SK-N-SH (cell line): ENCODE results near the gene CERS1. TPM values are rescaled to one million over a fixed set of nuclear protein-coding genes. Genes with fewer than 3 reads are reported as not detected.

ENCODE experiments used
- CTCF ChIA-PET: fragments of 300-600, 350-600 bp; formaldehyde crosslinking; extraction: SDS; loops from one replicate; lab custom pipeline; 2021; lab: Yijun Ruan, JAX
- POLR2A ChIA-PET: fragments of 350-600 bp; sonication (Branson Sonifier 250); formaldehyde crosslinking; extraction: SDS; loops from one replicate; lab custom pipeline; 2020; ENCODE audit warnings: antibody characterized with exemption, inconsistent platforms; lab: Yijun Ruan, JAX
- DNase-seq: peaks from one replicate; pipeline ENCODE4 v3.0.0; 2012
- H2AFZ ChIP-seq: fragments of 200-600 bp; sonication (generic); 2 replicates; pipeline ENCODE4 v1.8.1; 2016; ENCODE audit warnings: antibody characterized with exemption, mild to moderate bottlenecking, low read depth
- H3F3A ChIP-seq: fragments of 200-600 bp; sonication (generic); replicated peaks from 2 replicates; pipeline ENCODE3; 2016; ENCODE audit warnings: antibody characterized with exemption, mild to moderate bottlenecking; ENCODE audit not compliant: insufficient read depth
- H3K27ac ChIP-seq, 2 experiments: fragments of 200-500 bp in 1 of 2; fragments of 200-600 bp in 1 of 2; sonication (Bioruptor generic) in 1 of 2; sonication (generic), shearing (Covaris generic) in 1 of 2; 2 replicates each; pipeline versions ENCODE4 v1.5.1 to v1.6.1; 2014 to 2016; ENCODE audit warnings: low read depth in 2 of 2, inconsistent platforms in 1 of 2, low read length in 1 of 2, mild to moderate bottlenecking in 1 of 2, mixed read lengths in 1 of 2
- H3K27me3 ChIP-seq: fragments of 200-600 bp; sonication (generic), shearing (Covaris generic); 2 replicates; pipeline ENCODE4 v1.6.1; 2016; ENCODE audit warnings: mixed run types; ENCODE audit not compliant: insufficient read depth
- H3K36me3 ChIP-seq, 2 experiments: fragments of 200-500 bp in 1 of 2; fragments of 200-600 bp in 1 of 2; sonication (Bioruptor generic) in 1 of 2; sonication (generic) in 1 of 2; replicated peaks in 1 of 2; 2 replicates each; pipeline versions ENCODE3 to v1.5.1; 2014 to 2016; ENCODE audit warnings: low read length in 1 of 2, mild to moderate bottlenecking in 1 of 2; ENCODE audit not compliant: insufficient read depth in 2 of 2, control insufficient read depth in 1 of 2
- H3K4me1 ChIP-seq, 2 experiments: fragments of 200-500 bp in 1 of 2; fragments of 200-600 bp in 1 of 2; sonication (Bioruptor generic) in 1 of 2; sonication (generic), shearing (Covaris generic) in 1 of 2; 2 replicates each; pipeline versions ENCODE4 v1.5.1 to v1.6.1; 2014 to 2016; ENCODE audit warnings: low read depth in 1 of 2, low read length in 1 of 2, mixed run types in 1 of 2; ENCODE audit not compliant: insufficient read depth in 2 of 2, control insufficient read depth in 1 of 2
- H3K4me2 ChIP-seq: fragments of 200-600 bp; sonication (generic), shearing (Covaris generic); 2 replicates; pipeline ENCODE4 v1.6.1; 2017; ENCODE audit warnings: mixed run types
- H3K4me3 ChIP-seq, 2 experiments: fragments of 200-500 bp in 1 of 2; fragments of 200-600 bp in 1 of 2; sonication (Bioruptor generic) in 1 of 2; sonication (generic), shearing (Covaris generic) in 1 of 2; 2 replicates each; pipeline versions ENCODE4 v1.5.1 to v1.8.1; 2014 to 2016; ENCODE audit warnings: low read depth in 2 of 2, inconsistent platforms in 1 of 2, low read length in 1 of 2, mild to moderate bottlenecking in 1 of 2, mixed read lengths in 1 of 2, moderate library complexity in 1 of 2
- H3K79me2 ChIP-seq: fragments of 200-600 bp; sonication (generic); 2 replicates; pipeline ENCODE4 v1.8.1; 2017; ENCODE audit warnings: mild to moderate bottlenecking; ENCODE audit not compliant: insufficient read depth
- H3K9ac ChIP-seq: fragments of 200-600 bp; sonication (generic); 2 replicates; pipeline ENCODE4 v1.6.1; 2017; ENCODE audit warnings: mixed run types
- H3K9me2 ChIP-seq: fragments of 200-600 bp; sonication (generic); 2 replicates; pipeline ENCODE4 v1.6.1; 2017; ENCODE audit warnings: mixed run types
- H3K9me3 ChIP-seq: fragments of 200-600 bp; sonication (generic); 2 replicates; pipeline ENCODE4 v1.6.1; 2017; ENCODE audit warnings: mixed run types, mild to moderate bottlenecking, moderate library complexity
- H4K20me1 ChIP-seq: fragments of 200-600 bp; sonication (generic); 2 replicates; pipeline ENCODE4 v1.6.1; 2017; ENCODE audit warnings: mild to moderate bottlenecking, mixed run types; ENCODE audit not compliant: insufficient read depth
- EZH2phosphoT487 ChIP-seq: fragments of 200-600 bp; sonication (generic); IDR thresholded peaks from 2 replicates; pipeline ENCODE4 v1.6.1; 2017; ENCODE audit warnings: low read depth, mixed run types, mild to moderate bottlenecking, antibody characterized with exemption, moderate library complexity, borderline replicate concordance
- FOXM1 ChIP-seq: IDR thresholded peaks from 2 replicates; pipeline ENCODE4 v1.4.0; 2012; ENCODE audit warnings: low read depth, mild to moderate bottlenecking
- MEF2A ChIP-seq: IDR thresholded peaks from 2 replicates; pipeline ENCODE4 v1.4.0; 2012; ENCODE audit warnings: low read depth, borderline replicate concordance
- SMC3 ChIP-seq: IDR thresholded peaks from 2 replicates; pipeline ENCODE4 v1.6.1; 2012; ENCODE audit warnings: low read depth, low read length, improper control_type of control experiment
- TAF1 ChIP-seq: IDR thresholded peaks from 2 replicates; pipeline ENCODE4 v1.6.1; 2012; ENCODE audit warnings: low read depth, mild to moderate bottlenecking, low read length, moderate library complexity, borderline replicate concordance
- TCF12 ChIP-seq: IDR thresholded peaks from 2 replicates; pipeline ENCODE4 v1.4.0; 2012
- YY1 ChIP-seq: IDR thresholded peaks from 2 replicates; pipeline ENCODE4 v1.4.0; 2012; ENCODE audit warnings: low read depth, mild to moderate bottlenecking
- WGBS: methylation state at CpG from one replicate; pipeline ENCODE4 v1.1.6; 2017; ENCODE audit warnings: low lambda C conversion rate; 5-methylcytosine and 5-hydroxymethylcytosine counted together
- polyA plus RNA-seq, 3 experiments: library from polyadenylated mRNA; depleted of rRNA; stranded (reverse); fragments of >200 nt; gene quantifications; 2 replicates each; pipeline ENCODE4 v1.2.3, GENCODE V29; 2012
- TF ChIP-seq, protein P1 (sequence below): IDR thresholded peaks from 2 replicates; pipeline ENCODE4 v1.4.0; 2012; ENCODE audit warnings: low read depth, borderline replicate concordance
- TF ChIP-seq, protein P2 (sequence below): IDR thresholded peaks from 2 replicates; pipeline ENCODE4 v1.4.0; 2012; ENCODE audit warnings: low read depth
- TF ChIP-seq, protein P3 (sequence below): fragments of 150-350 bp; IDR thresholded peaks from 2 replicates; pipeline ENCODE4 v1.6.1; 2016; ENCODE audit warnings: mild to moderate bottlenecking, low read depth, low read length
- TF ChIP-seq, protein P4 (sequence below): fragments of 200-600 bp; sonication (generic); IDR thresholded peaks from 2 replicates; pipeline ENCODE4 v1.6.1; 2017; ENCODE audit warnings: antibody characterized with exemption, mild to moderate bottlenecking, moderate library complexity
- TF ChIP-seq, protein P5 (sequence below): IDR thresholded peaks from 2 replicates; pipeline ENCODE4 v1.4.0; 2012; ENCODE audit warnings: low read depth, borderline replicate concordance
- TF ChIP-seq, protein P6 (sequence below): fragments of 150-350 bp; IDR thresholded peaks from 2 replicates; pipeline ENCODE4 v1.6.1; 2017; ENCODE audit warnings: antibody characterized with exemption, low read length, low read depth, borderline replicate concordance

The CERS1 gene
- polyA plus RNA-seq, 1 of the 3 experiments (the other 2 are of a cell fraction), result 7.3 TPM

DNA sequence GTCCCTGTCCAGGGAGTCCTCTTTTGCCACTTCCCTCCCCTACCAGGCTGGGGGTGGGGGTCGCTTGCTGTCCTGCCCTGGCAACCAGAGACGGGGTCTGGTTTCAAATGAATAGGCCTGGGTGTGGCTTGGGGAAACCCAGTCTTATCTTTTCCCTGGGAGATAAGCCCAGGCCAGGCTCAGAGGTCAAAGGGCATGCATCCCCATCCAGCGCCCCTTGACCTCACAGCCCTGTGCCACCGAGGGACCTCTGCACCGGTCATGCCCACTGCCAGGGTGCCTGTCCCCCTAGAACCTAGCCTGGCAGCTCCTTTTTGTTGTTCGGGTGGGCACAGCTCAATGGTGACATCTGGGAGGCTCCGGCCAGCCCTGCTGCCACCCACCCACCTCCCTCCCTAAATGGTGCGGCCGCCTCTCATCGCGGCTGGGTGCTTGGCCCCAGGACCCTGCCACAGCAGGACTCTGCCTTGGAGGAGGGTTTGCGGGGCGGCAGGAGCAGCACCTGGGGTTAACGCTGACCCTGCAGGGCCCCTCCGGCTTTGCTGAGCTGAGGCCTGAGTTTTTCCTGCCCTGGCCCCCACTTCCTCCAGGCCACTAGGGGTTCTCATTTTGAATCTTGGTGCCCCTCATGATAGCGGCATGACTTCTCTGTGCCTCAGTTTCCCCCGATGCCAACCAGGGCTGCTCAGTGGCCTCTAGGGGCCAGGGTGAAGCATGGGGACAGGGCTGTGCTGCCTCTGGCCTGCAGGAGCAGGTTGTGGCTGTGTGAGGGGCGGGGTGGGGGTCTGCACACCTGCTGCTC lies 2.9 kb upstream of the CERS1 start:
- no peaks in the 10 kb centered on the region for H3K9me3 ChIP-seq
- ChIA-PET CTCF (interaction anchor here (1.1 to 6.3 kb wide), 4 partner anchors 20 to 448 kb away, joined by 3 to 76 read pairs (median 6); partner anchors contain the start of genes COPE and DDX49), POLR2A (interaction anchor here (0.7 to 2.1 kb wide), 2 partner anchors 8 to 21 kb away, joined by 3 to 6 read pairs; partner anchors contain the start of genes COPE and DDX49)
- H3K27me3 ChIP-seq, result no peaks in the 10 kb centered on the region
- H3K4me3 ChIP-seq, result no peak overlapping the region
- peaks cover 9% of the 10 kb centered on the region for H3F3A ChIP-seq
- DNase-seq, result no peak
- H2AFZ ChIP-seq, result no peak overlapping the region
- H3K4me2 ChIP-seq, result no peak overlapping the region
- H3K36me3 ChIP-seq, result peaks cover 0 to 27% of the 10 kb centered on the region in 2 experiments
- 85% methylated on average over 12 of the region's 18 CpGs for WGBS
- TF ChIP-seq, protein P1, sequence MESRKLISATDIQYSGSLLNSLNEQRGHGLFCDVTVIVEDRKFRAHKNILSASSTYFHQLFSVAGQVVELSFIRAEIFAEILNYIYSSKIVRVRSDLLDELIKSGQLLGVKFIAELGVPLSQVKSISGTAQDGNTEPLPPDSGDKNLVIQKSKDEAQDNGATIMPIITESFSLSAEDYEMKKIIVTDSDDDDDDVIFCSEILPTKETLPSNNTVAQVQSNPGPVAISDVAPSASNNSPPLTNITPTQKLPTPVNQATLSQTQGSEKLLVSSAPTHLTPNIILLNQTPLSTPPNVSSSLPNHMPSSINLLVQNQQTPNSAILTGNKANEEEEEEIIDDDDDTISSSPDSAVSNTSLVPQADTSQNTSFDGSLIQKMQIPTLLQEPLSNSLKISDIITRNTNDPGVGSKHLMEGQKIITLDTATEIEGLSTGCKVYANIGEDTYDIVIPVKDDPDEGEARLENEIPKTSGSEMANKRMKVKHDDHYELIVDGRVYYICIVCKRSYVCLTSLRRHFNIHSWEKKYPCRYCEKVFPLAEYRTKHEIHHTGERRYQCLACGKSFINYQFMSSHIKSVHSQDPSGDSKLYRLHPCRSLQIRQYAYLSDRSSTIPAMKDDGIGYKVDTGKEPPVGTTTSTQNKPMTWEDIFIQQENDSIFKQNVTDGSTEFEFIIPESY, result no peak
- TF ChIP-seq TAF1, result no peak
- no peak for TF ChIP-seq MEF2A
- TF ChIP-seq, protein P2, sequence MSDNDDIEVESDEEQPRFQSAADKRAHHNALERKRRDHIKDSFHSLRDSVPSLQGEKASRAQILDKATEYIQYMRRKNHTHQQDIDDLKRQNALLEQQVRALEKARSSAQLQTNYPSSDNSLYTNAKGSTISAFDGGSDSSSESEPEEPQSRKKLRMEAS, result no peak
- TF ChIP-seq, protein P3, sequence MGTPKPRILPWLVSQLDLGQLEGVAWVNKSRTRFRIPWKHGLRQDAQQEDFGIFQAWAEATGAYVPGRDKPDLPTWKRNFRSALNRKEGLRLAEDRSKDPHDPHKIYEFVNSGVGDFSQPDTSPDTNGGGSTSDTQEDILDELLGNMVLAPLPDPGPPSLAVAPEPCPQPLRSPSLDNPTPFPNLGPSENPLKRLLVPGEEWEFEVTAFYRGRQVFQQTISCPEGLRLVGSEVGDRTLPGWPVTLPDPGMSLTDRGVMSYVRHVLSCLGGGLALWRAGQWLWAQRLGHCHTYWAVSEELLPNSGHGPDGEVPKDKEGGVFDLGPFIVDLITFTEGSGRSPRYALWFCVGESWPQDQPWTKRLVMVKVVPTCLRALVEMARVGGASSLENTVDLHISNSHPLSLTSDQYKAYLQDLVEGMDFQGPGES, result no peak
- no peak for TF ChIP-seq YY1
- no peak for TF ChIP-seq FOXM1
- no peak for TF ChIP-seq EZH2phosphoT487
- TF ChIP-seq, protein P4, sequence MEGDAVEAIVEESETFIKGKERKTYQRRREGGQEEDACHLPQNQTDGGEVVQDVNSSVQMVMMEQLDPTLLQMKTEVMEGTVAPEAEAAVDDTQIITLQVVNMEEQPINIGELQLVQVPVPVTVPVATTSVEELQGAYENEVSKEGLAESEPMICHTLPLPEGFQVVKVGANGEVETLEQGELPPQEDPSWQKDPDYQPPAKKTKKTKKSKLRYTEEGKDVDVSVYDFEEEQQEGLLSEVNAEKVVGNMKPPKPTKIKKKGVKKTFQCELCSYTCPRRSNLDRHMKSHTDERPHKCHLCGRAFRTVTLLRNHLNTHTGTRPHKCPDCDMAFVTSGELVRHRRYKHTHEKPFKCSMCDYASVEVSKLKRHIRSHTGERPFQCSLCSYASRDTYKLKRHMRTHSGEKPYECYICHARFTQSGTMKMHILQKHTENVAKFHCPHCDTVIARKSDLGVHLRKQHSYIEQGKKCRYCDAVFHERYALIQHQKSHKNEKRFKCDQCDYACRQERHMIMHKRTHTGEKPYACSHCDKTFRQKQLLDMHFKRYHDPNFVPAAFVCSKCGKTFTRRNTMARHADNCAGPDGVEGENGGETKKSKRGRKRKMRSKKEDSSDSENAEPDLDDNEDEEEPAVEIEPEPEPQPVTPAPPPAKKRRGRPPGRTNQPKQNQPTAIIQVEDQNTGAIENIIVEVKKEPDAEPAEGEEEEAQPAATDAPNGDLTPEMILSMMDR, result no peak
- TF ChIP-seq, protein P5, sequence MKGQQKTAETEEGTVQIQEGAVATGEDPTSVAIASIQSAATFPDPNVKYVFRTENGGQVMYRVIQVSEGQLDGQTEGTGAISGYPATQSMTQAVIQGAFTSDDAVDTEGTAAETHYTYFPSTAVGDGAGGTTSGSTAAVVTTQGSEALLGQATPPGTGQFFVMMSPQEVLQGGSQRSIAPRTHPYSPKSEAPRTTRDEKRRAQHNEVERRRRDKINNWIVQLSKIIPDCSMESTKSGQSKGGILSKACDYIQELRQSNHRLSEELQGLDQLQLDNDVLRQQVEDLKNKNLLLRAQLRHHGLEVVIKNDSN, result no peak
- no peak for TF ChIP-seq TCF12
- TF ChIP-seq SMC3, result no peak
- TF ChIP-seq, protein P6, sequence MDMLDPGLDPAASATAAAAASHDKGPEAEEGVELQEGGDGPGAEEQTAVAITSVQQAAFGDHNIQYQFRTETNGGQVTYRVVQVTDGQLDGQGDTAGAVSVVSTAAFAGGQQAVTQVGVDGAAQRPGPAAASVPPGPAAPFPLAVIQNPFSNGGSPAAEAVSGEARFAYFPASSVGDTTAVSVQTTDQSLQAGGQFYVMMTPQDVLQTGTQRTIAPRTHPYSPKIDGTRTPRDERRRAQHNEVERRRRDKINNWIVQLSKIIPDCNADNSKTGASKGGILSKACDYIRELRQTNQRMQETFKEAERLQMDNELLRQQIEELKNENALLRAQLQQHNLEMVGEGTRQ, result no peak
- H3K27ac ChIP-seq, result no peak overlapping the region
- H3K9ac ChIP-seq, result no peak overlapping the region
- no peaks in the 10 kb centered on the region for H3K79me2 ChIP-seq
- H4K20me1 ChIP-seq, result no peaks in the 10 kb centered on the region
- H3K4me1 ChIP-seq, result peaks cover 0 to 20% of the 10 kb centered on the region in 2 experiments; a peak in 1 of 4 replicates
- no peaks in the 10 kb centered on the region for H3K9me2 ChIP-seq
